AG09319 (cell line): ENCODE results near the gene ZBTB25.
A peak's percentile ranks its signal among the peaks of the same experiment; 100 is the strongest.

Source experiments
- DNase-seq: peaks from one replicate; pipeline ENCODE4 v3.0.0-alpha.2; 2010; ENCODE audit warnings: low read depth; ENCODE audit errors: extremely low read depth
- TF ChIP-seq, protein P1 (sequence below): IDR thresholded peaks from 2 replicates; pipeline ENCODE4 v1.5.1; 2011; ENCODE audit warnings: low read depth, mild to moderate bottlenecking, inconsistent platforms, low read length, moderate library complexity

Gene ZBTB25

DNA sequence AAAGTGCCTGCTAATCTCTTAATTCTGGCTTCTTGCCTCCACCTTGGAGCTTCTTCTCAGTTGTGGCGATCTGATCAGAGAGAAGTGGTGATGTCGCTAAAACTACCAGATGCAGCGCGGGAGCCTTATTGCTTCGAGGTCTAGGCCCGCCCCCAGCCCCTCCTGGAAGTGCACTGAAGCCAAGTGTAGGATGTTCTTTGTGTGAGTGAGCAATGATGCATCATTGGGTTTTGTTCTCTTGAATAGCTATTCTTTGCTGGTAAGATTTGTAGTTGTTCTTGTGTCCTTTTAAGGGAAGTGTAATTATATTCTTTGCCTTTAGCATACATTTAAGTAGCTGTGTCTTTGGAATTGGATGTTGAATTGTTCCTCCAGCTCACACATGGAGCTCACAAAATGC is 79.7 kb downstream of the ZBTB25 start:
- no peak for DNase-seq
- TF ChIP-seq, protein P1, sequence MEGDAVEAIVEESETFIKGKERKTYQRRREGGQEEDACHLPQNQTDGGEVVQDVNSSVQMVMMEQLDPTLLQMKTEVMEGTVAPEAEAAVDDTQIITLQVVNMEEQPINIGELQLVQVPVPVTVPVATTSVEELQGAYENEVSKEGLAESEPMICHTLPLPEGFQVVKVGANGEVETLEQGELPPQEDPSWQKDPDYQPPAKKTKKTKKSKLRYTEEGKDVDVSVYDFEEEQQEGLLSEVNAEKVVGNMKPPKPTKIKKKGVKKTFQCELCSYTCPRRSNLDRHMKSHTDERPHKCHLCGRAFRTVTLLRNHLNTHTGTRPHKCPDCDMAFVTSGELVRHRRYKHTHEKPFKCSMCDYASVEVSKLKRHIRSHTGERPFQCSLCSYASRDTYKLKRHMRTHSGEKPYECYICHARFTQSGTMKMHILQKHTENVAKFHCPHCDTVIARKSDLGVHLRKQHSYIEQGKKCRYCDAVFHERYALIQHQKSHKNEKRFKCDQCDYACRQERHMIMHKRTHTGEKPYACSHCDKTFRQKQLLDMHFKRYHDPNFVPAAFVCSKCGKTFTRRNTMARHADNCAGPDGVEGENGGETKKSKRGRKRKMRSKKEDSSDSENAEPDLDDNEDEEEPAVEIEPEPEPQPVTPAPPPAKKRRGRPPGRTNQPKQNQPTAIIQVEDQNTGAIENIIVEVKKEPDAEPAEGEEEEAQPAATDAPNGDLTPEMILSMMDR = no peak

DNA sequence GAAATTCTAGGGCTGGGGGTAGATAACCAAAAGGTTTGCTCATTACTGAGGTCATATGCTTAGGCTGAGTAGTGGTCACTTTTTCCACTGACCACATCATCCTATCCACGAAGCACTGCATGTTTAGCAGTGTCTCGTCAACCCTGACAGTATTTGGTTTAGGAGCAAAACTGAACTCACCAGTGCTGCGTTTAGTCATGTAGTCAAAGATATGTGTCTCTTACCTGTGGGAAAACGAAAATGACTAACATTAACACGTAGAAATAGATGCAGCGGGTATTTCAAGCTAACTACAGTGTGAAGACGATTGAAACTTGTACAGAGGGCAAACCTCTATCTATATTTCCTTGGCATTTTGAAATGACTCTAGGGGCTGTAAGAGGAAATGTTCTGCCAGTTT is 80.9 kb downstream of the ZBTB25 start:
- no peak for DNase-seq

DNA sequence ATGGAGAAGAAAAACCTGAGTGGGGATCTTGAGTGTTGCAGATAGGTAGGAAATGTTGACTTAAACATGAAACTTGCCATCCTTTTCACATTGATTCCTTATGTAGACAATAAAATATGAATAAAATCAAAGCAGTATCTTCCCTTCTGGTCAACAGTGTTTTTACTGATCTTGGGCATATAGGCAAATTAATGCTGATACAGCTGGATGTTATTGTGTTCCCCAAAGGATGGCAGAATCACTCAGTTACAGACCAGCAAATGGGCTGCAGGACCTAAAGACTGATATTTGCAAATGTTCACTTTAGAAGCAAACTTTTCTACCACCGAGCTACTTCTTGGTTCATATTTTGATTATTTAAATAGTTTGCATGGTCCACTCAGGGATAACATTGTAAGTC is 81.6 kb downstream of the ZBTB25 start:
- TF ChIP-seq, protein P1 = no peak
- DNase-seq = no peak

More for the DNA sequence above, 80.9 kb downstream of the ZBTB25 start:
- TF ChIP-seq, protein P1 = no peak

DNA sequence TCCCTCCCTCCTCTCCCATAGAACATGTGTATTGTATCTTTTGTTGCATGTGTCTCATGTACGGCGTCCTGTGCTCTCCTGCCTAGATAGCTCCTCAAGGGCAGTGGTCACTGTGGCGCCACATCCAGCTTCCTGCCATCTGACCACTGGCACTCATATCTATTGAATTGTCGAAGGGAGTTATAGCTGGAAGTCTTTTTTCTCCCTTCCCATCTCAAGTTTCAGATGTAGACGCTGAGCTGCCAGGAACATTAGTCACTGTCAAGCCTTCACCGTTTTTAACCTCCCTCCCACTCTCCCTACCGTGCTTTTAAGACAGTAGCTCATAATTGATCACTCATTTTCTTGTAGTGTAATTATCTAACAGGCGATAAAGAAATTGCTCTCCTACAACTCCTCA is 82.5 kb downstream of the ZBTB25 start:
- TF ChIP-seq, protein P1 = no peak
- peak; percentile 35 for DNase-seq

DNA sequence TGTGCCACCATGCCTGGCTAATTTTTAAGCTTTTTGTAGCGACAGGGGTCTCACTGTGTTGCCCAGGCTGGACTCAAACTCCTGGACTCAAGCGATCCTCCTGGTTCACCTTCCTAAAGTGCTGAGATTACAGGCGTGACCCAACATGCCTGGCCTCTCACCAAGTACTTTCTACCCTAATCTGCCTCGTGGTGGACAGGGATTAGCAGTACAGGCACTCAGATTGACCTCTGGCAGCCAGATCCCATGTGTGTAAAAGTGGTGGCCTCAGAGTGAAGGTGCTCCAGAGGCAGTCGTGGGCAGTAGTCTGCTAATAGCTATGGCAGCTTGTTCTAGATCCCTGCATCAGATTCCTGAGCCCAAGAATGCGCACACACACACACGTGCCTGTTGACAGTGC is 84.6 kb downstream of the ZBTB25 start:
- TF ChIP-seq, protein P1 = no peak
- DNase-seq = no peak

DNA sequence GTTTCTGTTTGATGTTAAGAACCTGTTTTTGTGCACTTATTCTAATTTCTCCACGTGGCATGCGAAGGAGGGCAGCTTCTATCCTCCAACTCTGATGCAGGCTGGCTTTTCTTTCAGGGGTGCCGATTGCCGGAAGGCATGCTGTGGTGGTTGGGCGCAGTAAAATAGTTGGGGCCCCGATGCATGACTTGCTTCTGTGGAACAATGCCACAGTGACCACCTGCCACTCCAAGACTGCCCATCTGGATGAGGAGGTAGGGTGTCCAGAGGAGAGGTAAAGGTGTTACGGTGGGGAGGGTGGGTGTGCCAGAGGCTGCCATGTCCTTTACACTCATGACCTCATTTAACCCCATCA is 85.9 kb downstream of the ZBTB25 start:
- TF ChIP-seq, protein P1 = no peak
- no peak for DNase-seq

DNA sequence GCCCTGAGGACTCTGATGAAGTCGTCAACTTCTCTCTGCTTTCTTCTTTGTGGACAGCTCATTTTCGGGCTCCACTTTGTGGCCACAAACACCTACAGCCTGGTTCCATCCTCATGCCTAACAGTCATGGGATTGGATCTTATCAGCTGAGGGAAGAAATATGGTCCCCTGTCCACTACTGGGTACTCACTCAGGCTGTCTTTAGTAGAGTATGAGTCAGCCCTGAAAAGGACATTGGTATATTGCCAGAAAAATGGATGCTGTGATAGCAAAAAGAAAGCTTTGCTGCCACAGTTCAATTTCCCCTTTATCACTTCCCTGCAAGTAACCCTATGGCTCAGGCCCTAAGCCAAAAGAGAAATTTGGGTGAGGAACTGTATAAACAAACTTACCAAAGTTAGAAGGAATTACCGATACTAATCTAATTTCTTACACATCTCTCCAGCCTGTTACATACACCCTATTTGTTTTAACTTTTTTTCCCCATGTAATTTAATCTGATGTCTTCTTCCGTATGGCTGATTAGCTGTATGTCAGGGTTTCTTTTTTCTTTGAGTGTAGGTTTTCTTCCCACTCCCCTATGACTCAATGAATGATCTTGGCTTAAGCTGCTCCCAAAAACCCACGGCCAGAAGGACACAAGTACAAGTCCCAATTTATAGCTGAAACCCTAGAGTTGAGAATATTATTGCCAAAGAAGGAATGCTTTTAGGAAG is 86.4 kb downstream of the ZBTB25 start:
- TF ChIP-seq, protein P1 = no peak
- DNase-seq = no peak
